HEK293 (cell line): Measurements from ENCODE around the gene TBC1D24.

ENCODE experiments used
- CTCF ChIP-seq: fragments of 450-650 bp; formaldehyde crosslinking; IDR thresholded peaks from 2 replicates; pipeline ENCODE4 v1.5.1; 2016; ENCODE audit warnings: missing biosample characterization, missing genetic modification characterization
- GLIS1 ChIP-seq: fragments of 450-650 bp; formaldehyde crosslinking; IDR thresholded peaks from 2 replicates; pipeline ENCODE4 v1.5.1; 2016; ENCODE audit warnings: missing biosample characterization, missing genetic modification characterization
- KLF9 ChIP-seq: fragments of 450-650 bp; formaldehyde crosslinking; IDR thresholded peaks from 2 replicates; pipeline ENCODE4 v1.5.1; 2016; ENCODE audit warnings: missing biosample characterization, missing genetic modification characterization, low read depth
- MYNN ChIP-seq: fragments of 450-650 bp; formaldehyde crosslinking; IDR thresholded peaks from 2 replicates; pipeline ENCODE4 v1.5.1; 2016; ENCODE audit warnings: missing biosample characterization, missing genetic modification characterization, borderline replicate concordance
- PRDM10 ChIP-seq: fragments of 450-650 bp; formaldehyde crosslinking; IDR thresholded peaks from 2 replicates; pipeline ENCODE4 v1.5.1; 2016; ENCODE audit warnings: missing biosample characterization, missing genetic modification characterization
- SP2 ChIP-seq: fragments of 450-650 bp; formaldehyde crosslinking; IDR thresholded peaks from 2 replicates; pipeline ENCODE4 v1.5.1; 2016; ENCODE audit warnings: missing biosample characterization, missing genetic modification characterization
- YY1 ChIP-seq: fragments of 450-650 bp; formaldehyde crosslinking; IDR thresholded peaks from 2 replicates; pipeline ENCODE4 v1.5.1; 2018; ENCODE audit warnings: missing biosample characterization, missing genetic modification characterization
- ZBTB10 ChIP-seq: fragments of 450-650 bp; formaldehyde crosslinking; IDR thresholded peaks from 2 replicates; pipeline ENCODE4 v1.5.1; 2016; ENCODE audit warnings: missing biosample characterization, missing genetic modification characterization
- ZNF174 ChIP-seq: fragments of 450-650 bp; formaldehyde crosslinking; IDR thresholded peaks from 2 replicates; pipeline ENCODE4 v1.5.0; 2017; ENCODE audit warnings: missing biosample characterization, mild to moderate bottlenecking, missing genetic modification characterization
- ZNF23 ChIP-seq: fragments of 450-650 bp; formaldehyde crosslinking; IDR thresholded peaks from 2 replicates; pipeline ENCODE4 v1.5.1; 2016; ENCODE audit warnings: missing biosample characterization, missing genetic modification characterization, borderline replicate concordance
- ZNF561 ChIP-seq: fragments of 450-650 bp; IDR thresholded peaks from 2 replicates; pipeline ENCODE4 v1.5.1; 2018; ENCODE audit warnings: missing biosample characterization, missing genetic modification characterization, borderline replicate concordance
- ZNF600 ChIP-seq: fragments of 450-650 bp; formaldehyde crosslinking; IDR thresholded peaks from 2 replicates; pipeline ENCODE4 v1.5.1; 2016; ENCODE audit warnings: missing biosample characterization, missing genetic modification characterization
- TF ChIP-seq, protein P1 (sequence below): fragments of 450-650 bp; IDR thresholded peaks from 2 replicates; pipeline ENCODE4 v1.5.1; 2018; ENCODE audit warnings: missing biosample characterization, mild to moderate bottlenecking, missing genetic modification characterization
- TF ChIP-seq, protein P2 (sequence below): fragments of 450-650 bp; formaldehyde crosslinking; IDR thresholded peaks from 2 replicates; pipeline ENCODE4 v1.5.1; 2016; ENCODE audit warnings: missing biosample characterization, missing genetic modification characterization

DNA sequence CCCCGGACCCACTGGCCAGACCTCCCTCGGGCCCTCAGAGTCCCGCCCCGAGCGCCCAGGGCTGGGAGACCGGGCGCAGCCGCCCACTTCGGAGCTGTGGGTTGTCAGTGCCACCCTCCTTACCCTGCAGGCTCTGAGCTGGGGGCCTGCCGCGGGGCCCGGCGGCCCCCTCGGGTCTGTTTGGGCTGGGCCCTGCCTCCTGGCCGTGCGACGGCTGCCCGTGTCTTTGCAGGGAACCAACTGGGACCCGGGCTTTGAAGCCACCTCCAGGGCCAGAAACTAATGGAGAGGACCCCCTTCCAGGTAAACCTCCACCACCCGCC, 14.6 kb upstream of the TBC1D24 start:
- no peak for TF ChIP-seq CTCF (tag by site-specific recombination)
- no peak for TF ChIP-seq GLIS1 (tag by site-specific recombination)
- no peak for TF ChIP-seq ZBTB10
- TF ChIP-seq ZNF174 (tag by site-specific recombination): no peak
- TF ChIP-seq KLF9 (tag by site-specific recombination): no peak
- no peak for TF ChIP-seq YY1 (tag by site-specific recombination)
- no peak for TF ChIP-seq PRDM10 (tag by site-specific recombination)
- no peak for TF ChIP-seq ZNF561 (tag by site-specific recombination)
- TF ChIP-seq, protein P1, sequence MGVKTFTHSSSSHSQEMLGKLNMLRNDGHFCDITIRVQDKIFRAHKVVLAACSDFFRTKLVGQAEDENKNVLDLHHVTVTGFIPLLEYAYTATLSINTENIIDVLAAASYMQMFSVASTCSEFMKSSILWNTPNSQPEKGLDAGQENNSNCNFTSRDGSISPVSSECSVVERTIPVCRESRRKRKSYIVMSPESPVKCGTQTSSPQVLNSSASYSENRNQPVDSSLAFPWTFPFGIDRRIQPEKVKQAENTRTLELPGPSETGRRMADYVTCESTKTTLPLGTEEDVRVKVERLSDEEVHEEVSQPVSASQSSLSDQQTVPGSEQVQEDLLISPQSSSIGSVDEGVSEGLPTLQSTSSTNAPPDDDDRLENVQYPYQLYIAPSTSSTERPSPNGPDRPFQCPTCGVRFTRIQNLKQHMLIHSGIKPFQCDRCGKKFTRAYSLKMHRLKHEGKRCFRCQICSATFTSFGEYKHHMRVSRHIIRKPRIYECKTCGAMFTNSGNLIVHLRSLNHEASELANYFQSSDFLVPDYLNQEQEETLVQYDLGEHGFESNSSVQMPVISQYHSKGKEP (tag by site-specific recombination): no peak
- TF ChIP-seq MYNN (tag by site-specific recombination): no peak
- no peak for TF ChIP-seq ZNF600 (tag by site-specific recombination)
- TF ChIP-seq, protein P2, sequence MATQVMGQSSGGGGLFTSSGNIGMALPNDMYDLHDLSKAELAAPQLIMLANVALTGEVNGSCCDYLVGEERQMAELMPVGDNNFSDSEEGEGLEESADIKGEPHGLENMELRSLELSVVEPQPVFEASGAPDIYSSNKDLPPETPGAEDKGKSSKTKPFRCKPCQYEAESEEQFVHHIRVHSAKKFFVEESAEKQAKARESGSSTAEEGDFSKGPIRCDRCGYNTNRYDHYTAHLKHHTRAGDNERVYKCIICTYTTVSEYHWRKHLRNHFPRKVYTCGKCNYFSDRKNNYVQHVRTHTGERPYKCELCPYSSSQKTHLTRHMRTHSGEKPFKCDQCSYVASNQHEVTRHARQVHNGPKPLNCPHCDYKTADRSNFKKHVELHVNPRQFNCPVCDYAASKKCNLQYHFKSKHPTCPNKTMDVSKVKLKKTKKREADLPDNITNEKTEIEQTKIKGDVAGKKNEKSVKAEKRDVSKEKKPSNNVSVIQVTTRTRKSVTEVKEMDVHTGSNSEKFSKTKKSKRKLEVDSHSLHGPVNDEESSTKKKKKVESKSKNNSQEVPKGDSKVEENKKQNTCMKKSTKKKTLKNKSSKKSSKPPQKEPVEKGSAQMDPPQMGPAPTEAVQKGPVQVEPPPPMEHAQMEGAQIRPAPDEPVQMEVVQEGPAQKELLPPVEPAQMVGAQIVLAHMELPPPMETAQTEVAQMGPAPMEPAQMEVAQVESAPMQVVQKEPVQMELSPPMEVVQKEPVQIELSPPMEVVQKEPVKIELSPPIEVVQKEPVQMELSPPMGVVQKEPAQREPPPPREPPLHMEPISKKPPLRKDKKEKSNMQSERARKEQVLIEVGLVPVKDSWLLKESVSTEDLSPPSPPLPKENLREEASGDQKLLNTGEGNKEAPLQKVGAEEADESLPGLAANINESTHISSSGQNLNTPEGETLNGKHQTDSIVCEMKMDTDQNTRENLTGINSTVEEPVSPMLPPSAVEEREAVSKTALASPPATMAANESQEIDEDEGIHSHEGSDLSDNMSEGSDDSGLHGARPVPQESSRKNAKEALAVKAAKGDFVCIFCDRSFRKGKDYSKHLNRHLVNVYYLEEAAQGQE (tag by site-specific recombination): no peak
- TF ChIP-seq SP2: no peak
- TF ChIP-seq ZNF23 (tag by site-specific recombination): no peak
